ENCODE data around the gene PHF20.
"Not testable (repeated sequence)": the region's sequence is repeated elsewhere in the genome, so short reads cannot be mapped to it uniquely, and the experiment has no call there.

The PHF20 gene

DNA sequence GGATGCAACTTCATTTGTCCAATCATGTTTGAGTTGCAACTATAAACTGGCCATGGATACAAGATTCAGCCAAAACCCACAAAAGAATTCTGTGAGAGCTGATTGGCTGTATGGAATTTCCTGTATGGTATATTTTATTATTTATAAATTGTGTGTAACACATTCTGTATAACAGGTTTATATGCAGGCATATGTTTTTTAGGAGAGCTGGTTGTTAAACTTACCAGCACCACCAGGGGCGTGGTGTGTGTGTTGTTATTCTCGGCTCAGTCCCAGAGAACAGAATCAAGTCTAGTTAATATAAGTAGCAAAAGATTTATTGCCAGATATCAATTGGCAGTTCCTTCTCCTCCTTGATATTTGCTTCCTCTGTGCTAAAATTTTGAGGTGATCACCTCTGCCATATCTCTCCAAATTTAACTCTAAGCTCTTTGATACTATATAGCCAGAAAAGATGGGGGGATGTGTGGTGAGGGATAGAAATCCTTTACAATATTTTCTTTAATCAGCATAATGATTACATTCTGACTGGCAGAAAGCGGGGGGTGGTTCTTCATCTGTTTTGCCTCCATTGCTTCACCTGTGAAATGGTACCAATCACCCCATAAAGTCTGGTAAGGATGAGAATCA is 219.4 kb downstream of the PHF20 start:
- Histone ChIP-seq H3K36me3 (ENCODE audit: control insufficient read depth, insufficient read depth, low read length) (no peaks in the 10 kb centered on the region), H3K79me2 (no peaks in the 10 kb centered on the region), H3K9ac (no peak overlapping the region), H3K4me2 (ENCODE audit: low read length) (no peak overlapping the region), H3K4me3 (ENCODE audit: low read depth, low read length) (no peak overlapping the region), H2AFZ (no peak overlapping the region), H3K27me3 (ENCODE audit: control insufficient read depth, insufficient read depth, low read length) (no peaks in the 10 kb centered on the region), H3K9me3 (ENCODE audit: control insufficient read depth, low read length) (no peaks in the 10 kb centered on the region), H3K4me1 (peaks cover 2% of the 10 kb centered on the region), H3K27ac (no peak overlapping the region)
- TF ChIP-seq, protein P1, sequence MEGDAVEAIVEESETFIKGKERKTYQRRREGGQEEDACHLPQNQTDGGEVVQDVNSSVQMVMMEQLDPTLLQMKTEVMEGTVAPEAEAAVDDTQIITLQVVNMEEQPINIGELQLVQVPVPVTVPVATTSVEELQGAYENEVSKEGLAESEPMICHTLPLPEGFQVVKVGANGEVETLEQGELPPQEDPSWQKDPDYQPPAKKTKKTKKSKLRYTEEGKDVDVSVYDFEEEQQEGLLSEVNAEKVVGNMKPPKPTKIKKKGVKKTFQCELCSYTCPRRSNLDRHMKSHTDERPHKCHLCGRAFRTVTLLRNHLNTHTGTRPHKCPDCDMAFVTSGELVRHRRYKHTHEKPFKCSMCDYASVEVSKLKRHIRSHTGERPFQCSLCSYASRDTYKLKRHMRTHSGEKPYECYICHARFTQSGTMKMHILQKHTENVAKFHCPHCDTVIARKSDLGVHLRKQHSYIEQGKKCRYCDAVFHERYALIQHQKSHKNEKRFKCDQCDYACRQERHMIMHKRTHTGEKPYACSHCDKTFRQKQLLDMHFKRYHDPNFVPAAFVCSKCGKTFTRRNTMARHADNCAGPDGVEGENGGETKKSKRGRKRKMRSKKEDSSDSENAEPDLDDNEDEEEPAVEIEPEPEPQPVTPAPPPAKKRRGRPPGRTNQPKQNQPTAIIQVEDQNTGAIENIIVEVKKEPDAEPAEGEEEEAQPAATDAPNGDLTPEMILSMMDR (IDR thresholded peaks at IDR 0.05) = peak; percentile 31

GRCh38 chr20:35992713-35993335 is 221.0 kb downstream of the PHF20 start:
- H3K4me2 ChIP-seq (ENCODE audit: low read length) = no peak overlapping the region
- H3K27ac ChIP-seq = no peak overlapping the region
- H3K9ac ChIP-seq = no peak overlapping the region
- no peak overlapping the region for H3K4me3 ChIP-seq (ENCODE audit: low read depth, low read length)
- no peaks in the 10 kb centered on the region for H3K79me2 ChIP-seq
- H2AFZ ChIP-seq = peak overlapping the region; percentile 4
- no peaks in the 10 kb centered on the region for H3K9me3 ChIP-seq (ENCODE audit: control insufficient read depth, low read length)
- H3K36me3 ChIP-seq (ENCODE audit: control insufficient read depth, insufficient read depth, low read length) = no peaks in the 10 kb centered on the region
- H3K4me1 ChIP-seq = peaks cover 2% of the 10 kb centered on the region
- H3K27me3 ChIP-seq (ENCODE audit: control insufficient read depth, insufficient read depth, low read length) = no peaks in the 10 kb centered on the region
- TF ChIP-seq, protein P1 (IDR thresholded peaks at IDR 0.05) = peak; percentile 85

- Histone ChIP-seq H3K36me3 (ENCODE audit: control insufficient read depth, insufficient read depth, low read length) (no peaks in the 10 kb centered on the region), H3K27ac (no peak overlapping the region), H3K4me3 (ENCODE audit: low read depth, low read length) (no peak overlapping the region), H3K79me2 (no peaks in the 10 kb centered on the region), H3K4me2 (ENCODE audit: low read length) (no peak overlapping the region), H3K9me3 (ENCODE audit: control insufficient read depth, low read length) (no peaks in the 10 kb centered on the region), H3K4me1 (peaks cover 2% of the 10 kb centered on the region), H3K9ac (no peak overlapping the region), H3K27me3 (ENCODE audit: control insufficient read depth, insufficient read depth, low read length) (no peaks in the 10 kb centered on the region), H2AFZ (peak overlapping the region; percentile 39)
- TF ChIP-seq, protein P1 (IDR thresholded peaks at IDR 0.05) = peak; percentile 92
Observed at GRCh38 chr20:35994994-35995453, 223.2 kb downstream of the PHF20 start.

- H2AFZ ChIP-seq; H3K27me3 ChIP-seq (ENCODE audit: control insufficient read depth, insufficient read depth, low read length); H3K9ac ChIP-seq; H3K4me3 ChIP-seq (ENCODE audit: low read depth, low read length); H3K9me3 ChIP-seq (ENCODE audit: control insufficient read depth, low read length); H3K79me2 ChIP-seq; H3K4me2 ChIP-seq (ENCODE audit: low read length); H3K4me1 ChIP-seq; H3K36me3 ChIP-seq (ENCODE audit: control insufficient read depth, insufficient read depth, low read length); H3K27ac ChIP-seq: not testable (repeated sequence)
Observed at GRCh38 chr20:35996492-35996891, 224.7 kb downstream of the PHF20 start.
